Keratinocyte (primary cell): ENCODE measurements around the gene SETD2.

Experiments used
- EZH2 ChIP-seq: IDR thresholded peaks from one replicate; pipeline ENCODE4 v1.6.1; 2012; ENCODE audit warnings: inconsistent platforms, mild to moderate bottlenecking, low read length, moderate library complexity
- TF ChIP-seq, protein P1 (sequence below), 3 experiments: IDR thresholded peaks in 1 of 3; conservative IDR thresholded peaks in 1 of 3; optimal IDR thresholded peaks in 1 of 3; 2 replicates in 2 of 3; 3 replicates in 1 of 3; pipeline versions ENCODE3 to v1.5.1; 2011; ENCODE audit warnings: low read length in 3 of 3, mild to moderate bottlenecking in 3 of 3, moderate library complexity in 2 of 3, control low read depth in 1 of 3, inconsistent platforms in 1 of 3; ENCODE audit not compliant: insufficient read depth in 2 of 3; ENCODE audit errors: extremely low read depth in 1 of 3

- TF ChIP-seq, protein P1, sequence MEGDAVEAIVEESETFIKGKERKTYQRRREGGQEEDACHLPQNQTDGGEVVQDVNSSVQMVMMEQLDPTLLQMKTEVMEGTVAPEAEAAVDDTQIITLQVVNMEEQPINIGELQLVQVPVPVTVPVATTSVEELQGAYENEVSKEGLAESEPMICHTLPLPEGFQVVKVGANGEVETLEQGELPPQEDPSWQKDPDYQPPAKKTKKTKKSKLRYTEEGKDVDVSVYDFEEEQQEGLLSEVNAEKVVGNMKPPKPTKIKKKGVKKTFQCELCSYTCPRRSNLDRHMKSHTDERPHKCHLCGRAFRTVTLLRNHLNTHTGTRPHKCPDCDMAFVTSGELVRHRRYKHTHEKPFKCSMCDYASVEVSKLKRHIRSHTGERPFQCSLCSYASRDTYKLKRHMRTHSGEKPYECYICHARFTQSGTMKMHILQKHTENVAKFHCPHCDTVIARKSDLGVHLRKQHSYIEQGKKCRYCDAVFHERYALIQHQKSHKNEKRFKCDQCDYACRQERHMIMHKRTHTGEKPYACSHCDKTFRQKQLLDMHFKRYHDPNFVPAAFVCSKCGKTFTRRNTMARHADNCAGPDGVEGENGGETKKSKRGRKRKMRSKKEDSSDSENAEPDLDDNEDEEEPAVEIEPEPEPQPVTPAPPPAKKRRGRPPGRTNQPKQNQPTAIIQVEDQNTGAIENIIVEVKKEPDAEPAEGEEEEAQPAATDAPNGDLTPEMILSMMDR (optimal IDR thresholded peaks at IDR 0.05 in 1 of 3, IDR thresholded peaks at IDR 0.05 in 1 of 3, conservative IDR thresholded peaks at IDR 0.05 in 1 of 3; ENCODE audit: extremely low read depth in 1 of 3, insufficient read depth in 2 of 3, low read length in 3 of 3): peak in 1 of 3 experiments; percentile 36
- TF ChIP-seq EZH2: no peak
Observed at GRCh38 chr3:47024932-47025331, 139.0 kb downstream of the SETD2 start.
